Central memory CD4-positive, alpha-beta T cell (primary cell): Measurements from ENCODE around the gene PDS5B.
A peak's percentile ranks its signal among the peaks of the same experiment; 100 is the strongest.
"Not testable (repeated sequence)": the region's sequence is repeated elsewhere in the genome, so short reads cannot be mapped to it uniquely, and the experiment has no call there.

Experiments
- DNase-seq: peaks from one replicate; pipeline ENCODE4 v3.0.0; 2022

The PDS5B gene

GRCh38 chr13:32728327-32728726 is 142.1 kb downstream of the PDS5B start:
- no peak for DNase-seq

GRCh38 chr13:32729097-32729496 is 142.8 kb downstream of the PDS5B start:
- not testable (repeated sequence) for DNase-seq

- DNase-seq = no peak
Observed at GRCh38 chr13:32731074-32731473, 144.8 kb downstream of the PDS5B start.

- DNase-seq = no peak
Observed at GRCh38 chr13:32731576-32731975, 145.3 kb downstream of the PDS5B start.

- no peak for DNase-seq
Observed at GRCh38 chr13:32733690-32734089, 147.4 kb downstream of the PDS5B start.

GRCh38 chr13:32734511-32734910 is 148.3 kb downstream of the PDS5B start:
- DNase-seq = no peak

GRCh38 chr13:32735859-32736258 is 149.6 kb downstream of the PDS5B start:
- DNase-seq = no peak

GRCh38 chr13:32736648-32737047 is 150.4 kb downstream of the PDS5B start:
- DNase-seq = peak; percentile 7

GRCh38 chr13:32737111-32737571 is 150.9 kb downstream of the PDS5B start:
- peak; percentile 48 for DNase-seq

- no peak for DNase-seq
Observed at GRCh38 chr13:32737679-32738078, 151.4 kb downstream of the PDS5B start.

- DNase-seq = no peak
Observed at GRCh38 chr13:32745509-32745908, 159.3 kb downstream of the PDS5B start.

- no peak for DNase-seq
Observed at GRCh38 chr13:32746474-32746873, 160.2 kb downstream of the PDS5B start.

GRCh38 chr13:32748305-32748704 is 162.1 kb downstream of the PDS5B start:
- DNase-seq = no peak

GRCh38 chr13:32751340-32751739 is 165.1 kb downstream of the PDS5B start:
- no peak for DNase-seq

- DNase-seq = no peak
Observed at GRCh38 chr13:32752311-32752710, 166.1 kb downstream of the PDS5B start.

GRCh38 chr13:32752997-32753606 is 166.8 kb downstream of the PDS5B start:
- DNase-seq = no peak

GRCh38 chr13:32754179-32754578 is 167.9 kb downstream of the PDS5B start:
- DNase-seq = no peak

GRCh38 chr13:32759152-32759551 is 172.9 kb downstream of the PDS5B start:
- no peak for DNase-seq

- no peak for DNase-seq
Observed at GRCh38 chr13:32761472-32761871, 175.2 kb downstream of the PDS5B start.

GRCh38 chr13:32779119-32779518 is 192.9 kb downstream of the PDS5B start:
- no peak for DNase-seq

GRCh38 chr13:32781906-32782305 is 195.7 kb downstream of the PDS5B start:
- no peak for DNase-seq

- DNase-seq = peak; percentile 3
Observed at GRCh38 chr13:32783067-32783466, 196.8 kb downstream of the PDS5B start.

GRCh38 chr13:32790731-32791130 is 204.5 kb downstream of the PDS5B start:
- DNase-seq = no peak

- DNase-seq = peak; percentile 21
Observed at GRCh38 chr13:32791545-32792172, 205.4 kb downstream of the PDS5B start.

GRCh38 chr13:32796754-32797153 is 210.5 kb downstream of the PDS5B start:
- no peak for DNase-seq
